ENCODE data around the gene AHCYL1.

AHCYL1 gene

GRCh38 chr1:109983380-109984189, 980 bp upstream of the AHCYL1 start:
- TF ChIP-seq GATA3 (IDR thresholded peaks at IDR 0.05; ENCODE audit: low read depth, low read length) = no peak
- TF ChIP-seq GATA2 (IDR thresholded peaks at IDR 0.05; ENCODE audit: low read depth, low read length) = no peak

- TF ChIP-seq GATA3 (IDR thresholded peaks at IDR 0.05; ENCODE audit: low read depth, low read length) = no peak
- TF ChIP-seq GATA2 (IDR thresholded peaks at IDR 0.05; ENCODE audit: low read depth, low read length) = no peak
Measured at GRCh38 chr1:109984190-109984455, 442 bp upstream of the AHCYL1 start.

- TF ChIP-seq GATA3 (IDR thresholded peaks at IDR 0.05; ENCODE audit: low read depth, low read length) (no peak), GATA2 (IDR thresholded peaks at IDR 0.05; ENCODE audit: low read depth, low read length) (no peak)
Measured at GRCh38 chr1:109985247-109986053, 885 bp downstream of the AHCYL1 start.

- TF ChIP-seq GATA2 (IDR thresholded peaks at IDR 0.05; ENCODE audit: low read depth, low read length) (no peak), GATA3 (IDR thresholded peaks at IDR 0.05; ENCODE audit: low read depth, low read length) (no peak)
Measured at GRCh38 chr1:109986054-109986444, 1.5 kb downstream of the AHCYL1 start.

GRCh38 chr1:109988349-109988914, 3.9 kb downstream of the AHCYL1 start:
- TF ChIP-seq GATA2 (IDR thresholded peaks at IDR 0.05; ENCODE audit: low read depth, low read length) (no peak), GATA3 (IDR thresholded peaks at IDR 0.05; ENCODE audit: low read depth, low read length) (no peak)

- TF ChIP-seq GATA3 (IDR thresholded peaks at IDR 0.05; ENCODE audit: low read depth, low read length) = no peak
- no peak for TF ChIP-seq GATA2 (IDR thresholded peaks at IDR 0.05; ENCODE audit: low read depth, low read length)
Measured at GRCh38 chr1:109989506-109990301, 5.1 kb downstream of the AHCYL1 start.

- TF ChIP-seq GATA3 (IDR thresholded peaks at IDR 0.05; ENCODE audit: low read depth, low read length) (no peak), GATA2 (IDR thresholded peaks at IDR 0.05; ENCODE audit: low read depth, low read length) (no peak)
Measured at GRCh38 chr1:109990302-109990653, 5.7 kb downstream of the AHCYL1 start.

- TF ChIP-seq GATA2 (IDR thresholded peaks at IDR 0.05; ENCODE audit: low read depth, low read length) (no peak), GATA3 (IDR thresholded peaks at IDR 0.05; ENCODE audit: low read depth, low read length) (no peak)
Measured at GRCh38 chr1:109991400-109991925, 6.9 kb downstream of the AHCYL1 start.

GRCh38 chr1:109993885-109994284, 9.3 kb downstream of the AHCYL1 start:
- TF ChIP-seq GATA2 (IDR thresholded peaks at IDR 0.05; ENCODE audit: low read depth, low read length) = no peak
- TF ChIP-seq GATA3 (IDR thresholded peaks at IDR 0.05; ENCODE audit: low read depth, low read length) = no peak

GRCh38 chr1:109994654-109995053, 10.1 kb downstream of the AHCYL1 start:
- TF ChIP-seq GATA3 (IDR thresholded peaks at IDR 0.05; ENCODE audit: low read depth, low read length) (no peak), GATA2 (IDR thresholded peaks at IDR 0.05; ENCODE audit: low read depth, low read length) (no peak)

- TF ChIP-seq GATA2 (IDR thresholded peaks at IDR 0.05; ENCODE audit: low read depth, low read length) (no peak), GATA3 (IDR thresholded peaks at IDR 0.05; ENCODE audit: low read depth, low read length) (no peak)
Measured at GRCh38 chr1:109995536-109995935, 11.0 kb downstream of the AHCYL1 start.

GRCh38 chr1:109996476-109996875, 11.9 kb downstream of the AHCYL1 start:
- TF ChIP-seq GATA2 (IDR thresholded peaks at IDR 0.05; ENCODE audit: low read depth, low read length) (no peak), GATA3 (IDR thresholded peaks at IDR 0.05; ENCODE audit: low read depth, low read length) (no peak)

- TF ChIP-seq GATA2 (IDR thresholded peaks at IDR 0.05; ENCODE audit: low read depth, low read length) = no peak
- TF ChIP-seq GATA3 (IDR thresholded peaks at IDR 0.05; ENCODE audit: low read depth, low read length) = no peak
Measured at GRCh38 chr1:109997204-109997866, 12.8 kb downstream of the AHCYL1 start.
